Fibroblast of villous mesenchyme (primary cell): ENCODE results near the gene PIP4K2A. TPM values are rescaled to one million over a fixed set of nuclear protein-coding genes. Genes with fewer than 3 reads are reported as not detected.
A peak's percentile ranks its signal among the peaks of the same experiment; 100 is the strongest.

Experiments used
- DNase-seq: peaks from one replicate; pipeline ENCODE4 v3.0.0-alpha.2; 2010; ENCODE audit warnings: low read depth
- H3K4me3 ChIP-seq: 2 replicates; pipeline ENCODE4 v1.5.1; 2011; ENCODE audit warnings: low read depth, mild to moderate bottlenecking, low read length
- CTCF ChIP-seq: IDR thresholded peaks from 2 replicates; pipeline ENCODE4 v1.5.1; 2012; ENCODE audit warnings: low read depth, mild to moderate bottlenecking, low read length; ENCODE audit not compliant: insufficient read depth
- total RNA-seq: library from RNA; depleted of rRNA; stranded (reverse); fragments of >200 nt; gene quantifications from 2 replicates; pipeline ENCODE4 v1.2.3, GENCODE V29; 2012

Gene PIP4K2A
- total RNA-seq, 1 donor = 35.8 TPM

- TF ChIP-seq CTCF = no peak
- DNase-seq = no peak
These were observed 104.5 kb downstream of the PIP4K2A start for GRCh38 chr10:22609719-22610465.

GRCh38 chr10:22609251-22609650, 105.1 kb downstream of the PIP4K2A start:
- TF ChIP-seq CTCF = no peak
- no peak overlapping the region for H3K4me3 ChIP-seq
- no peak for DNase-seq

More at GRCh38 chr10:22609719-22610465, 104.5 kb downstream of the PIP4K2A start:
- H3K4me3 ChIP-seq = no peak overlapping the region

DNA sequence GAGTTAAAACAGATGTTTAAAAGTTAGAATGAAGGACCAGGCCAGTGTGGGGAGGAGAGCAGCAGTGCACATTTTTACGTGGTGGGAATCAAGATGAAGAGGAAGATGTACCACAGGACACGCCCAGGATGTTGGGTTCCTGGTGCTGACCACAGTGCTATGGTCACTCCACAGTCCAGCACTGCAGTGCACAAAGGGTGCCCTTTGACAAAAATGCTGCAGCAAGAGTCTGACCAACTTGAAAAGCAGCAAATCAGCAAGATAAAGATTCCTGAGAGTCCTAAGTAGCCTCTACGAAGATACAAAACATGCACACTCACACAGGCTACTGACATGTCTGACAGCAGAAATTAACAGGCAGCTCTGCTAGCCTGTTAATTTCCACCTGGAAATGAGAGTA, 107.1 kb downstream of the PIP4K2A start:
- DNase-seq = no peak
- TF ChIP-seq CTCF = no peak
- no peak overlapping the region for H3K4me3 ChIP-seq

- H3K4me3 ChIP-seq = no peak overlapping the region
- DNase-seq = peak; percentile 85
- TF ChIP-seq CTCF = no peak
These were observed 108.2 kb downstream of the PIP4K2A start for GRCh38 chr10:22606164-22606614.

DNA sequence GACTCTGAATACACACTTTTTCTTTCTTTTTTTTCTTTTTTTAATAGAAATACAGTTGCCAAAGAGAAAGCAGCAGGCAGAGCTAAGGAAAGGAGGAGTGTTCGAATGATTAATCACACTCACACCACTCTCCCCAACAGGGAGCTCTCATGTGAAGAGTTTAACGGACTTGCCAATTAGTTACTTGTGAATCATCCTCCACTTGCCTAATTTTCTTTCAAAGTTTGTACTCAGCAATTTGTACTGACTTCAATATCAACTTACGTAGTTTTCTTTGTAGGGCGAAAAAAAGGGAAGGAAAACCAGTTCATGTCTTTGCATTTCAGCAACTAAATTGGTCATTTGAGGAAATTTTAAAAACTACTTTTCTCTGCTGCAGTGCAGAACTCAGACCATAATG, 109.2 kb downstream of the PIP4K2A start:
- TF ChIP-seq CTCF = no peak
- H3K4me3 ChIP-seq = no peak overlapping the region
- DNase-seq = peak; percentile 80

GRCh38 chr10:22604344-22605126, 109.8 kb downstream of the PIP4K2A start:
- H3K4me3 ChIP-seq = no peak overlapping the region
- DNase-seq = no peak
- no peak for TF ChIP-seq CTCF
